Sigmoid colon (tissue), 4 donors: Measurements from ENCODE around the gene SLBP.

Experiments used
- CTCF ChIP-seq, 4 experiments: fragments of 450-650 bp in 3 of 4; fragments of 200-600 bp in 1 of 4; IDR thresholded peaks; one replicate each; pipeline ENCODE4 v1.5.1; 2016 to 2019; ENCODE audit warnings: antibody characterized with exemption in 4 of 4, mild to moderate bottlenecking in 3 of 4, moderate library complexity in 2 of 4
- POLR2AphosphoS5 ChIP-seq, 4 donors: sonication (generic); formaldehyde crosslinking; IDR thresholded peaks; one replicate each; pipeline ENCODE4 v1.6.1; 2017; ENCODE audit warnings: antibody characterized with exemption in 4 of 4

DNA sequence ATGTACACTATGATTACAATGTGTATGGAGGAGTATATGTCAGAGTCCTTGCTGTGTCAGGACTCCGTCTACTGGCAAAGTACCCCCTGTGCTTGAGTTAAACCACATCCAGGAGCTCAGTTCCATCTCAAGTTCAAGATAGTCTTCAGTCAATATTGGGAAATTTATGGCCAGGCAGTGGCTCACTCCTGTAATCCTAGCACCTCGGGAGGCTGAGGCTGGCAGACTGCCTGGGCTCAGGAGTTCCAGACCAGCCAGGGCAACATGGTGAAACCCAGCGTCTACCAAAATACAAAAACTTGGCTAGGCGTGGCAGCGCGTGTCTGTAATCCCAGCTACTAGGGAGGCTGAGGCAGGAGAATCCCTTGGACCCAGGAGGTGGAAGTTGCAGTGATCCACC is 5.8 kb downstream of the SLBP start:
- TF ChIP-seq CTCF (IDR thresholded peaks at IDR 0.05) = no peak
- no peak for TF ChIP-seq POLR2AphosphoS5 (IDR thresholded peaks at IDR 0.05)
